Measurements from ENCODE around the gene SLC16A13. TPM values are rescaled to one million over a fixed set of nuclear protein-coding genes. Genes with fewer than 3 reads are reported as not detected.
A peak's percentile ranks its signal among the peaks of the same experiment; 100 is the strongest.
"Not testable (repeated sequence)": the region's sequence is repeated elsewhere in the genome, so short reads cannot be mapped to it uniquely, and the experiment has no call there.

SLC16A13 gene
- total RNA-seq, 1 experiment from 2014 or later, result 8.7 TPM

DNA sequence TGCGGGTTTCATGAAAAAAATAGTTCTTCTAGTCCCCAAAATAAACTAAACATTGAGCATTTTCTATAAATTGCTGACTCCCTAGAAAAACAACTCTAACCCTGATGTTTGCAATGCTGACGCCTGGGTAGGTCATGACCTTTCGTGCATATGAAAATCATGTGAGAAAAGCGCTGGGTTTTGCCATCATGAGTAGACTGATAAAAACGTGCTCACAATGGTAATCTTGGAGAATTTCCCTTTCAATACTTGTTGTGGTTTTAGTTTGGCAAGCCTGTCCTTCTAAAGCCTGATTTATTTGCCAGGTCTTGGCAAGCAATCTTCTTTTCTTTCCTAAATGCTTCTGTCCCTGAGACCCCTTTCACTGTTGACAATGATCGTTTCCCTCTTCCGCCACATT is 48.3 kb downstream of the SLC16A13 start:
- BruUV-seq (replicated peaks), result no TSS peak

DNA sequence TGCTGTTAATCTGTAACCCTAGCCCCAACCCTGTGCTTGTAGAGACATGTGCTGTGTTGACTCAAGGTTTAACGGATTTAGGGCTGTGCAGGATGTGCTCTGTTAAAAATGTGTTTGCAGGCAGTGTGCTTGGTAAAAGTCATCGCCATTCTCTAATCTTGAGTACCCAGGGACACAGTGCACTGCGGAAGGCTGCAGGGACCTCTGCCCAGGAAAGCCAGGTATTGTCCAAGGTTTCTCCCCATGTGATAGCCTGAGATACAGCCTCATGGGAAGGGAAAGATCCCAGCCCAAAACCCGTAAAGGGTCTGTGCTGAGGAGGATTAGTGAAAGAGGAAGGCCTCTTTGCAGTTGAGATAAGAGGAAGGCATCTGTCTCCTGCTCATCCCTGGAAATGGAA is 52.6 kb downstream of the SLC16A13 start:
- H3K4me1 ChIP-seq; POLR2A ChIA-PET; H3K27me3 Mint-ChIP-seq (ENCODE audit: insufficient read depth, unreplicated experiment); H3K9me3 ChIP-seq; H3K36me3 Mint-ChIP-seq (ENCODE audit: insufficient read depth, unreplicated experiment); CTCF ChIA-PET; H3K36me3 ChIP-seq (ENCODE audit: control insufficient read depth, insufficient read depth, low read length); H3K4me3 ChIP-seq (ENCODE audit: low read depth, low read length); H3K9me3 Mint-ChIP-seq (ENCODE audit: unreplicated experiment); BruUV-seq (replicated peaks); H3K27me3 ChIP-seq (replicated peaks; ENCODE audit: control insufficient read depth, insufficient read depth, low read length): not testable (repeated sequence)
- Mint-ChIP-seq H3K27ac (ENCODE audit: unreplicated experiment) (peak overlapping the region; percentile 58), H3K4me1 (ENCODE audit: low read depth, unreplicated experiment) (peaks cover 18% of the 10 kb centered on the region), H3K4me3 (ENCODE audit: unreplicated experiment) (peak overlapping the region; percentile 67)
- intact Hi-C loops (cut with micrococcal nuclease; ENCODE audit: unreplicated experiment), result loop anchor here (2.0 kb wide), 1 partner anchor 36 kb away; no protein-coding TSS in a partner anchor
- DNase-seq, result peak; percentile 55 to 68

More for the DNA sequence above, 48.3 kb downstream of the SLC16A13 start:
- Mint-ChIP-seq H3K27ac (ENCODE audit: unreplicated experiment) (no peak overlapping the region), H3K36me3 (ENCODE audit: insufficient read depth, unreplicated experiment) (peaks cover 6% of the 10 kb centered on the region), H3K9me3 (ENCODE audit: unreplicated experiment) (no peaks in the 10 kb centered on the region), H3K27me3 (ENCODE audit: insufficient read depth, unreplicated experiment) (no peaks in the 10 kb centered on the region), H3K4me1 (ENCODE audit: low read depth, unreplicated experiment) (peaks cover 18% of the 10 kb centered on the region), H3K4me3 (ENCODE audit: unreplicated experiment) (no peak overlapping the region)
- ChIA-PET CTCF (no interaction called here), POLR2A (no interaction called here)
- no peaks in the 10 kb centered on the region for H3K9me3 ChIP-seq
- H3K4me1 ChIP-seq, result peaks cover 8% of the 10 kb centered on the region; the same call in 1 of the 2 replicates
- no peak for DNase-seq
- H3K36me3 ChIP-seq (ENCODE audit: control insufficient read depth, insufficient read depth, low read length), result no peaks in the 10 kb centered on the region
- H3K27me3 ChIP-seq (replicated peaks; ENCODE audit: control insufficient read depth, insufficient read depth, low read length), result no peaks in the 10 kb centered on the region
- TF ChIP-seq, protein P1, sequence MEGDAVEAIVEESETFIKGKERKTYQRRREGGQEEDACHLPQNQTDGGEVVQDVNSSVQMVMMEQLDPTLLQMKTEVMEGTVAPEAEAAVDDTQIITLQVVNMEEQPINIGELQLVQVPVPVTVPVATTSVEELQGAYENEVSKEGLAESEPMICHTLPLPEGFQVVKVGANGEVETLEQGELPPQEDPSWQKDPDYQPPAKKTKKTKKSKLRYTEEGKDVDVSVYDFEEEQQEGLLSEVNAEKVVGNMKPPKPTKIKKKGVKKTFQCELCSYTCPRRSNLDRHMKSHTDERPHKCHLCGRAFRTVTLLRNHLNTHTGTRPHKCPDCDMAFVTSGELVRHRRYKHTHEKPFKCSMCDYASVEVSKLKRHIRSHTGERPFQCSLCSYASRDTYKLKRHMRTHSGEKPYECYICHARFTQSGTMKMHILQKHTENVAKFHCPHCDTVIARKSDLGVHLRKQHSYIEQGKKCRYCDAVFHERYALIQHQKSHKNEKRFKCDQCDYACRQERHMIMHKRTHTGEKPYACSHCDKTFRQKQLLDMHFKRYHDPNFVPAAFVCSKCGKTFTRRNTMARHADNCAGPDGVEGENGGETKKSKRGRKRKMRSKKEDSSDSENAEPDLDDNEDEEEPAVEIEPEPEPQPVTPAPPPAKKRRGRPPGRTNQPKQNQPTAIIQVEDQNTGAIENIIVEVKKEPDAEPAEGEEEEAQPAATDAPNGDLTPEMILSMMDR (IDR thresholded peaks at IDR 0.05; ENCODE audit: insufficient read depth in 1 of 2, low read depth in 1 of 2, low read length in 1 of 2, severe bottlenecking in 1 of 2, unreplicated experiment in 1 of 2), result no peak
- no peak overlapping the region for H3K4me3 ChIP-seq (ENCODE audit: low read depth, low read length)
- intact Hi-C loops (cut with micrococcal nuclease; ENCODE audit: unreplicated experiment), result no loop called here

DNA sequence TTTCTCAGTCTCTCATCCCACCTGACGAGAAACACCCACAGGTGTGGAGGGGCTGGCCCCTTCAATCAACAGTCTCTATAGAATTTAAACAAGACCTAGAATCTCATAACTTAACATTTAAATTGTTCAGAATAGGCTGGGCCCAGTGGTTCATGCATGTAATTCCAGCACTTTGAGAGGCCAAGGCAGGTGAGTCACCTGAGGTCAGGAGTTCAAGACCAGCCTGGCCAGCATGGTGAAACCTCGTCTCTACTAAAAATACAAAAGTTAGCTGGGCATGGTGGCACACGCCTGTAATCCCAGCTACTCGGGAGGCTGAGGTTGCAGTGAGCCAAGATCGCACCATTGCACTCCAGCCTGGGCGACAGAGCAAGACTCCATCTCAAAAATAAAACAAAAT is 53.8 kb downstream of the SLC16A13 start:
- H3K27ac Mint-ChIP-seq (ENCODE audit: unreplicated experiment); CTCF ChIA-PET; DNase-seq; H3K4me3 ChIP-seq (ENCODE audit: low read depth, low read length); BruUV-seq (replicated peaks); POLR2A ChIA-PET; H3K4me3 Mint-ChIP-seq (ENCODE audit: unreplicated experiment); H3K9me3 Mint-ChIP-seq (ENCODE audit: unreplicated experiment); H3K36me3 ChIP-seq (ENCODE audit: control insufficient read depth, insufficient read depth, low read length); H3K27me3 Mint-ChIP-seq (ENCODE audit: insufficient read depth, unreplicated experiment); H3K36me3 Mint-ChIP-seq (ENCODE audit: insufficient read depth, unreplicated experiment); H3K27me3 ChIP-seq (replicated peaks; ENCODE audit: control insufficient read depth, insufficient read depth, low read length); H3K9me3 ChIP-seq; H3K4me1 ChIP-seq: not testable (repeated sequence)
- peaks cover 13% of the 10 kb centered on the region for H3K4me1 Mint-ChIP-seq (ENCODE audit: low read depth, unreplicated experiment)
- intact Hi-C loops (cut with micrococcal nuclease; ENCODE audit: unreplicated experiment), result loop anchor here (2.0 kb wide), 1 partner anchor 37 kb away; no protein-coding TSS in a partner anchor

Other genes starting within 250 kb of the SLC16A13 start
- not detected in 2 replicates for gene TEKT1, start 204.3 kb upstream of the SLC16A13 start, total RNA-seq (2022)
- not detected in 2 replicates for gene ALOX12, start 40.0 kb upstream of the SLC16A13 start, total RNA-seq (2022)
- 61.9 and 63.0 TPM in 2 replicates for gene RNASEK, start 23.4 kb upstream of the SLC16A13 start, total RNA-seq (2022)
- not detected in 2 replicates for gene BCL6B, start 13.0 kb upstream of the SLC16A13 start, total RNA-seq (2022)
- gene SLC16A11, start 8.1 kb downstream of the SLC16A13 start, total RNA-seq (2022), result 0.35 and 0.43 TPM in 2 replicates
- not detected in 2 replicates for gene CLEC10A, start 44.2 kb downstream of the SLC16A13 start, total RNA-seq (2022)
- gene ASGR2, start 78.8 kb downstream of the SLC16A13 start, total RNA-seq (2022), result 12.8 and 14.3 TPM in 2 replicates
- gene ASGR1, start 143.4 kb downstream of the SLC16A13 start, total RNA-seq (2022), result 8.3 and 9.2 TPM in 2 replicates
- gene DLG4, start 183.8 kb downstream of the SLC16A13 start, total RNA-seq (2022), result 0.98 and 1.8 TPM in 2 replicates
- gene ACADVL, start 183.9 kb downstream of the SLC16A13 start, total RNA-seq (2022), result 133 and 164 TPM in 2 replicates
- 38.3 and 41.3 TPM in 2 replicates for gene DVL2, start 198.5 kb downstream of the SLC16A13 start, total RNA-seq (2022)
- gene PHF23, start 203.4 kb downstream of the SLC16A13 start, total RNA-seq (2022), result 20.5 and 20.6 TPM in 2 replicates
- 129 and 140 TPM in 2 replicates for gene GABARAP, start 206.4 kb downstream of the SLC16A13 start, total RNA-seq (2022)
- 68.6 and 71.1 TPM in 2 replicates for gene CTDNEP1, start 215.7 kb downstream of the SLC16A13 start, total RNA-seq (2022)
- 43.2 and 43.3 TPM in 2 replicates for gene ELP5, start 216.2 kb downstream of the SLC16A13 start, total RNA-seq (2022)
- gene CLDN7, start 226.5 kb downstream of the SLC16A13 start, total RNA-seq (2022), result 111 and 115 TPM in 2 replicates
- 0.35 and 0.88 TPM in 2 replicates for gene SLC2A4, start 245.7 kb downstream of the SLC16A13 start, total RNA-seq (2022)

Measured in Caco-2 (cell line).